ENCODE results near the gene SIDT2. TPM values are rescaled to one million over a fixed set of nuclear protein-coding genes. Genes with fewer than 3 reads are reported as not detected.

The SIDT2 gene
- total RNA-seq, 3 donors from 2014 or later = 69.8 to 76.3 (median 71.4) TPM

DNA sequence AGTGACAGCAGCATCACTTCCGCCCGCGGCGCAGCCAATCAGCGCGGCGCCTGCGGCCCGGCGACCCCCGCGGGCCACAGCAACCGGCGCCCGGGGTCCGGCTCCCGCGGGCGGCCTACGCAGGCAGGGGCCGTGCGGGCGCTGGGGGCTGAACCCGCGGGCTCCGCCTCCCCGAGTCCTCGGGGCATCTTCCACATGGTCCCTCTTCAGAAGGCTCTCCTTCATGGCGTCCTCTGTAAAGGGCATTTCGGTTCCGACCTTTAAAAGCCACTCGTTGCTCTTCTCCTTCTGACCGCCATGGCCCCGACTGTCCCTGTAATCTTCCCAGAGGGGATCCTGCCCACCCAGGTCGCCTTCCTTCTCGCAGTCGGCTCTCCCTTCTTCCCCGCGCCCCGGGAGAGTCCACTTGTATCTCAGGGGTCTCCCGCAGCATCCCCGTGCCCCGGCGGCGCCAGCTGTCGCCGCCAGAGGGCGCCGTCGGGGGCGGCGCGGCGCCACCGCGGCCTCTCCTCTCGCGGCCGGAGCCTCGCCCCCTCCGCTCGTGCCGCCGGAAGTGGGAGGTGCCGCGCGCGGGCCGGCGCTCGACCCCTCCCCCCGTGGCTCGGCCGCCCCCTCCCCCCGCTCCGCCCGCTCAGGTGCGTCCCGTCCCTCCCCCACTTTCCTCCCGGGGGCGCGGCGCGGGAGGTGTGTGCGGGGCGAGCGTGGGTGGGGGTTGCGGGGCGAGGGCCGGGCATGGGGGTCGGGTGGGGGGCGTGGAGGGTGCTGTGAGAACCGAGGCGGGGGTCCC, 53.7 kb downstream of the SIDT2 start, which contains the start of gene RNF214:
TSS of gene RNF214 (plus strand) at position 580 of the 787 bp plus-strand sequence. CDS start 1,602 bp downstream, outside the sequence.
- Histone ChIP-seq H3K4me3 (peak within 1 kb of the TSS; percentile 92), H3K36me3 (ENCODE audit: low read depth) (no peaks in the 10 kb centered on the region), H3K9me3 (no peaks in the 10 kb centered on the region), H3K4me1 (ENCODE audit: low read depth) (peaks cover 17% of the 10 kb centered on the region)
- DNase-seq (peak; percentile 79 to 91 (median 87)), ATAC-seq (peak; percentile 94)
- intact Hi-C loops (cut with DNase I, micrococcal nuclease) = no loop called here
- TF ChIP-seq, protein P1, sequence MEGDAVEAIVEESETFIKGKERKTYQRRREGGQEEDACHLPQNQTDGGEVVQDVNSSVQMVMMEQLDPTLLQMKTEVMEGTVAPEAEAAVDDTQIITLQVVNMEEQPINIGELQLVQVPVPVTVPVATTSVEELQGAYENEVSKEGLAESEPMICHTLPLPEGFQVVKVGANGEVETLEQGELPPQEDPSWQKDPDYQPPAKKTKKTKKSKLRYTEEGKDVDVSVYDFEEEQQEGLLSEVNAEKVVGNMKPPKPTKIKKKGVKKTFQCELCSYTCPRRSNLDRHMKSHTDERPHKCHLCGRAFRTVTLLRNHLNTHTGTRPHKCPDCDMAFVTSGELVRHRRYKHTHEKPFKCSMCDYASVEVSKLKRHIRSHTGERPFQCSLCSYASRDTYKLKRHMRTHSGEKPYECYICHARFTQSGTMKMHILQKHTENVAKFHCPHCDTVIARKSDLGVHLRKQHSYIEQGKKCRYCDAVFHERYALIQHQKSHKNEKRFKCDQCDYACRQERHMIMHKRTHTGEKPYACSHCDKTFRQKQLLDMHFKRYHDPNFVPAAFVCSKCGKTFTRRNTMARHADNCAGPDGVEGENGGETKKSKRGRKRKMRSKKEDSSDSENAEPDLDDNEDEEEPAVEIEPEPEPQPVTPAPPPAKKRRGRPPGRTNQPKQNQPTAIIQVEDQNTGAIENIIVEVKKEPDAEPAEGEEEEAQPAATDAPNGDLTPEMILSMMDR (IDR thresholded peaks at IDR 0.05) = peak; percentile 97

DNA sequence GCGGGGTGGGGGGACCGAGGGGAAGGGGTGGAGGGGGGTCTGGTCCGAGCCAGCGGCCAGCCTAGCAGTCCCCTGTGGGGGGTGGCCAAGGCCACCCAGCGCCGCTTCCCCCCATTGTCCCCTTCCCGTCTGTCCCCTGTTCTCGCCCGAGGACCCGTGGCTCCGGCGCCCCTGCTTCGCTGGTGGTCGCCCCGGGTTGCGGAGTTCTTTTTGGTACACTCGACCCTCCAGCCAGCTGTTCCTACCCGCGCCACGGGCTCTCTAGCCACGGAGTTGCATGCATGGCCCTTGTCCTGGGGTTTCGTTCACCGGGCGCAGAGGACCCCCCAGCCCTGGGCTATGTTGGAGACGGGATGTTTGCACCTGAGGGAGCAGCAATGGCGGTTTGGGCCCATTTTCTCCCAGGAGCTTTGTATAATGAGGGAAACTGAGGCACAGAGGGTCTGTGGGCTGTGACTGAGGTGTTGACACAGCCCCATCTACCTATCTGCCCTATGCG, 54.4 kb downstream of the SIDT2 start:
- H3K36me3 ChIP-seq (ENCODE audit: low read depth) = no peaks in the 10 kb centered on the region
- TF ChIP-seq, protein P1 (IDR thresholded peaks at IDR 0.05) = no peak
- peak; percentile 3 for ATAC-seq
- H3K4me1 ChIP-seq (ENCODE audit: low read depth) = peaks cover 17% of the 10 kb centered on the region
- H3K4me3 ChIP-seq = peak overlapping the region; percentile 92
- intact Hi-C loops (cut with DNase I, micrococcal nuclease) = no loop called here
- no peaks in the 10 kb centered on the region for H3K9me3 ChIP-seq
- peak in 1 of 3 donors; percentile 72 for DNase-seq

DNA sequence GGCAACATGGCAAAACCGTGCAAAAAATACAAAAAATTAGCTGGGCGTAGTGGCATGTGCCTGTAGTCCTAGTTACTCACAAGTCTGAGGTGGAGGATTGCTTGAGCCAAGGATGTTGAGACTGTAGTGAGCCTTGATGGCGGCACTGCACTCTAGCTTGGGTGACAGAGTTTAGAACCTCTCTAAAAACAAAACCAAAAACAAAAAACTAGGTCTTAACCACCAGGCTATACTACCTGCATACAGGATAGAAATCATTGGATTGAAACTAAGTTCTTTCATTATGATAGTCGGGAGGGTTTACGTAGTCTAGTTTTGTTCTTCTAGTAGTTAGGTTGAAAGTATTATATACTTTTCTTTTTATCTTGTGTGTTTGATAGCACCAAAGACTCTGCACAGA, 59.7 kb downstream of the SIDT2 start:
- intact Hi-C loops (cut with DNase I, micrococcal nuclease) = no loop called here

DNA sequence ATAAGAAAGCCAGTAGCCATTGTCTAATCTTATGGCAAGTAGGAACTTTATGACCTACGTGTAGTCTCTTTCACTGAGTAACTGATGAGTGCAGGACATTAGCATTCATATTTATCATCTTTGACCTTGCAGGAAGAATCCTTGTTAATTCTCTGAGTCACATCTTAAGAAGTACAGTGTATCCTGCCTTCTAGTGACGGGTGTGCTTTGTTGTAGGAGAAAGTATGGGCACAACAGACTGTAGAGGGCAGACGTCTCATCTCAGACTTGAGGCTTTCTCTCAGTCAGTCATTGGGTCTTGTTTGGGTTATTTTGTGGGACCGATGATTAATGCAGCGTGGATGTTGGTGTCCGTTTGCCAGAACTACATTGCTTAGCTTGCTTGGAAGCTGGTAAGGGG, 60.8 kb downstream of the SIDT2 start:
- no peak overlapping the region for H3K4me3 ChIP-seq
- ATAC-seq (peak; percentile 36), DNase-seq (no peak)
- H3K36me3 ChIP-seq (ENCODE audit: low read depth) = no peaks in the 10 kb centered on the region
- intact Hi-C loops (cut with DNase I, micrococcal nuclease) = no loop called here
- no peaks in the 10 kb centered on the region for H3K9me3 ChIP-seq
- peaks cover 2% of the 10 kb centered on the region for H3K4me1 ChIP-seq (ENCODE audit: low read depth)
- TF ChIP-seq, protein P1 (IDR thresholded peaks at IDR 0.05) = no peak

More for the DNA sequence above, 59.7 kb downstream of the SIDT2 start:
- no peak for DNase-seq
- Histone ChIP-seq H3K4me1 (ENCODE audit: low read depth) (peaks cover 10% of the 10 kb centered on the region), H3K4me3 (no peak overlapping the region), H3K36me3 (ENCODE audit: low read depth) (no peaks in the 10 kb centered on the region), H3K9me3 (no peaks in the 10 kb centered on the region)
- no peak for ATAC-seq
- TF ChIP-seq, protein P1 (IDR thresholded peaks at IDR 0.05) = no peak

Other genes with a start within 250 kb of the SIDT2 start
- 10 to 100 TPM; 28.1 to 55.6 (median 41.8) TPM for gene SIK3, start 80.3 kb upstream of the SIDT2 start, total RNA-seq
- gene PAFAH1B2, start 34.5 kb upstream of the SIDT2 start, total RNA-seq = 10 to 100 TPM; 67.9 to 72.7 (median 71.9) TPM
- 1,000 to 10,000 TPM in 1 of 3 donors, 100 to 1,000 TPM in 2; 126 to 3,893 (median 593) TPM for gene TAGLN, start 20.6 kb downstream of the SIDT2 start, total RNA-seq
- gene PCSK7, start 53.3 kb downstream of the SIDT2 start, total RNA-seq = 100 to 1,000 TPM; 138 to 252 (median 181) TPM
- 10 to 100 TPM; 22.0 to 38.1 (median 25.4) TPM for gene RNF214, start 53.9 kb downstream of the SIDT2 start, total RNA-seq
- 10 to 100 TPM in 1 of 3 donors, 1 to 10 TPM in 2; 6.9 to 11.3 (median 7.4) TPM for gene BACE1-AS, start 112.6 kb downstream of the SIDT2 start, total RNA-seq
- 10 to 100 TPM in 2 of 3 donors, 1 to 10 TPM in 1; 7.8 to 23.0 (median 10.2) TPM for gene BACE1, start 137.5 kb downstream of the SIDT2 start, total RNA-seq
- gene CEP164, start 149.1 kb downstream of the SIDT2 start, total RNA-seq = 10 to 100 TPM; 13.8 to 26.2 (median 17.3) TPM